HG03520 (cell line): ENCODE measurements around the gene STAM.
"Not testable (repeated sequence)": the region's sequence is repeated elsewhere in the genome, so short reads cannot be mapped to it uniquely, and the experiment has no call there.

Source experiments
- ATAC-seq: cut with Tn5 transposase; IDR thresholded peaks from one replicate; pipeline ENCODE4 v1.9.1; 2021; ENCODE audit warnings: mild to moderate bottlenecking, moderate library complexity; ENCODE audit not compliant: unreplicated experiment

STAM gene

DNA sequence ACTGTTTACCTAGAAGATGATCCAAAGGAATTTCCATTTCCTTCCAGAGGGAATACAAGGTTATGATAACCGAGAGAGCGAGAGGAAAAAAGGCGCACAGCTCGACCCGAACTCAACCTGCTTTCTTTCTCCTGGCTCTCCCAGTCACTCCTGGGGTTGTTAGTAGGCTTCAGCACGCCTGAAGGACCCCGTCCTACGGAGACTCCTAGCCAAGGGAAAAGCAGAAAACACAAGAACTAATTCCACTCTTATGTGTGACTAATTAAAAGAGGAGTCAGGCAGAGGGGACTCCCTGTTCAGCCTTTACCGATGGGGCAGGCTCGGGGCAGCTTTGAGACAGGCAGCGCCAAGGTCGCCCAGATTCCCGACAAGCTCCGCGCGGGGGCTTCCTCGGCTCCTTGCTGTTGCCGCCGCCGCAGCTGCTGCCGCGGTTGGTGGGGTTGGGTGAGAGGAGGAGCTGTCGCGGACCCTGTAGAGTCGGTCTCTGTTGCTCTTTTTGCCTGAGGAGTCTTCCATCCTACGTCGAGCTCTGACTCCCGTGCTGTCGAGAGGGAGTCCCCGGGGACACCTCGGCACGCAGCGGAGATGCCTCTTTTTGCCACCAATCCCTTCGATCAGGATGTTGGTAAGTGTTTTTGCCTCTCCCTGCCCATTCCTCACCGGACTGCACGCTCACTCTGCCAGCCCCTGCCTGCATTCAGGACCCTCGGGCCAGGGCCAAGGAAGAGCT is at the start of gene STAM:
Gene STAM, plus strand, starts transcription at position 397 of the 730 bp plus-strand sequence. Its CDS starts 189 bp downstream, at position 586.
- ATAC-seq: peak; percentile 86

- no peak for ATAC-seq
Measured at GRCh38 chr10:17597386-17597785, 46.6 kb upstream of the STAM start.

- ATAC-seq: no peak
Measured at GRCh38 chr10:17599089-17599488, 44.9 kb upstream of the STAM start.

DNA sequence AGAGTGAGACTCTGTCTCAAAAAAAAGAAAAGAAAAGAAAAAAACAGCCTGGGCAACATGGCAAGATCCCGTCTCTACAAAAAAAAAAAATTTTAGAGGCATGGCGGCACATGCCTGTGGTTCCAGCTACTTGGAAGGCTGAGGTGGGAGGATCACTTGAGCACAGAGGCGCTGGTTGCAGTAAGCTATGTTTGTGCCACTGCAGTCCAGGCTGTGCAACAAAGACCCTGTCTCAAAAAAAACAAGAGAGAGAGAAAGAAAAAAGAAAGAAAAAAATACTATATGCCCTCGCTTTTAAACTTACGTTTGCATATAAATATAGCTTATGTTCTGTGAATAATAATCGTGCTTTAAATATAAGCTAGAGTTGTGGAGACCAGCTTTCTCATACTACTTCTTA is 38.0 kb upstream of the STAM start:
- ATAC-seq: no peak

- no peak for ATAC-seq
Measured at GRCh38 chr10:17606547-17607040, 37.4 kb upstream of the STAM start.

- ATAC-seq: no peak
Measured at GRCh38 chr10:17607060-17607459, 36.9 kb upstream of the STAM start.

- no peak for ATAC-seq
Measured at GRCh38 chr10:17607603-17608332, 36.2 kb upstream of the STAM start.

GRCh38 chr10:17609523-17610079 is 34.4 kb upstream of the STAM start:
- no peak for ATAC-seq

DNA sequence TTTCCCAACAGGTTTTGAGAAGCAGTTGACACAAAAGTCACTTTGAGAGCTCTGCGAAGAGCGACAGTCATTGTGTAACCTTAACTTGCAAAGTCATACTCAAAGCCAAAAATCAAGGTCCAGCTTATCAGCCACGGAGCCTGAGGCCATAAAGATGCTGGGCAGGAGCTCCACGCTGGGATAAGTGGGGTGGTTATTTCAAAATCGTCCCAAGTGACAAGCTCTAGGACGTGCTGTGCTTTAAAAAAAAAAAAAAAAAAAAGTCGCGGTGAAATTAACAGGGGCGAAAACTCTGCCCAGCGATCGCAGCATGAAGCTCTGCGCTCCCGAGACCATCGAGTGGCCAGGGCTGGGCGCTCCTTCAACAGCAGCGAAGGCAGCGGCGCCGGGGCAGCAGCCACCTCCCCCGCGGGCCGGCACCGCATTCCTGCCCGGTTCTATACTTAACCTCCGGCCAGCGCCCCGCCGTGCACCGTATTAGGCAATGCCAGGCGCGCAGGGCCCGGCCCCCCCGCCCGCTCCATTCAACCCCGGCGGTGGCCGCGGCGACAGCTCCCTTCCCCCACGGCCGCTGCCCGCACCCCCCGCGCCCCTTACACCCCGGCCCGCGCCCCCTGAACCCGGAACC is 27.4 kb upstream of the STAM start:
- peak; percentile 27 for ATAC-seq

- ATAC-seq: peak; percentile 53
Measured at GRCh38 chr10:17617031-17617911, 26.7 kb upstream of the STAM start, which contains the start of gene HACD1. HACD1 (minus strand) TSS chr10:17617374; CDS start chr10:17617339, 35 bp downstream.

GRCh38 chr10:17622061-17622460 is 21.9 kb upstream of the STAM start:
- no peak for ATAC-seq

DNA sequence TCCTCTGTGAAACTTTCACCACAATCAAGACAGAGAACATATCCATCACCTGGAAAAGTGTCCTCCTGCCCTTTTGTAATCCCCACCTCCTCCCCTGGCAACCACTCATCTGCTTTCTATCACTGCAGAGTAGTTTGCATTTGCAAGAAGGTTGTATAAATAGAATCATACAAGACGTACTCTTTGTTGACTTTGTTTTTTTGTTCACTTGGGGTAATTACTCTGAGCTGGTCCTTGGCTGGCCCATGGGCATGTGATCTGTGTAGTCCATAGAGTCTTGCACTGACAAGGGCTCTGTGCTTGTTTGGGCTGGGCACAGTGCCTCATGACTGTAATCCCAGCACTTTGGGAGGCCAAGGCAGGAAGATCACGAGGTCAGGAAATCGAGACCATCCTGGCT is 19.0 kb upstream of the STAM start:
- no peak for ATAC-seq

DNA sequence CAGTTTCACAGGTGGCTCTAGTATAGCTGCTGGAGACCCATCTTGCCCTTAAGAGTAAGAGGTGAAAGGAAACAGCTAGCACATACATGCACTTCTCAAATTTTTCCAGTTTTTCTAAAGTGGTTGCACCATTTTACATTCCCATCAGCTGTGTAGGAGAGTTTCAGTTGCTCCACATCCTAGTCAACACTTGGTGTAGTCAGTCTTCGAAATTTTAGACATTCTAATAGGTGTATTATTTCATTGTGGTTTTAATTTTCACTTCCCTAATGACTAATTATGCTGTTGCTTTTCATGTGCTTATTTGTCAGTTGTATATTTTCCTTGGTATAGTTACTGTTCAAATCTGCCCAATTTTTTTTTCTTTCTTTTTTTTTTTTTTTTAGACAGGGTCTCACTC is 17.3 kb upstream of the STAM start:
- ATAC-seq: no peak

GRCh38 chr10:17632590-17632989 is 11.4 kb upstream of the STAM start:
- ATAC-seq: not testable (repeated sequence)

DNA sequence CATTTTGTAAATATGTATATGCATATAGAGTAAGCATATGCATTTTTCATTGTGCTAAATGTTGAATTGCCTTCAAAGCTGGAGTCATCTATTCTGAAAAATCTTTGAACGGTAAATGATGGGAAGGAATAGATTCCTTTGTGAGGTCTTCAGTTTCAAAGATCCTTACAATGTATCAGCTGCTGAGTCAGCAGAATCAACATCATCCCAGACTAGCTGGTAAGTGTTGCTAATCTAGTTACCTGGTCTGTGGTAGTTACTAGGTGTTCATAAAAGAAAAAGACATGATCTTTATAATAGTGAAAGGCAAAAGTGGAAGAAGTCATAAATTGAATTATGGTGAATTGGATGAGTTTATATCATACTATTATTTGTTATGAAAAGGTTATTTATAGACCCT is 10.6 kb upstream of the STAM start:
- no peak for ATAC-seq

DNA sequence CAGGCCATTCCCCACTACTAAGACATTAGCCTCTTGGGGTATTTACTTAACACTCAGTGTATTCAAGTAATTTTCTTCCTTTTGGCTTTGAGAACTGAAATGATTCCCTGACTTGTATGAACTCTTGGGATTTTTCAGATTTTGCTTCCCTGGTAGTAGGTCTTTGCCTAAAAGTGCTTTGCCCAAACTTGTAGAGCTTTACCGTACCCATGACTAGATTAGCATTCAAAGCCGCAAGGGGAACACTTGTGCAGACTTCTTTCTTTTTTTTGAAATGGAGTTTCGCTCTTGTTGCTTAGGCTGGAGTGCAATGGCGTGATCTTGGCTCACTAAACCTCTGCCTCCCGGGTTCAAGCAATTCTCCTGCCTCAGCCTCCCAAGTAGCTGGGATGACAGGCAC is 6.1 kb upstream of the STAM start:
- ATAC-seq: no peak

- ATAC-seq: no peak
Measured at GRCh38 chr10:17640331-17640816, 3.6 kb upstream of the STAM start.

DNA sequence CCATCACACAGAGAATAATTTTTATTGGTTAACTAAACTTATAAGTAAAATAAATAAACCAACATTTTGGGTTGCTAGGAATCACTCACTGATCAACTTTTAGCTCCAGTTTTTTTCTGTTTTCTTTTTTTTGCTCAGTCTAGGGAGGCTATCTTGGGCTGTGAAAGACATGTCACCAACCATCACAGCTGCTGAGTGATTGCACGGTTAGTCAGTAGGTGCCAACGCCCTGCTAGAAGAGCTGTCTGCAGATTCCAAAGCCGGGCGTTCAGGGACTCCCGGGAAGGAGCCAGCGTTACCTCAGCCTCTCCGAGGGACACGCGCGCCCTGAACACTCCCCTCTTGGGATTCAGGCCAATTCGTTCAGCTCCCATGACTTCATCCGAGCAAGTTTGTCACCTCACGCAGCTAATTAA is 604 bp upstream of the STAM start:
- ATAC-seq: peak; percentile 19

DNA sequence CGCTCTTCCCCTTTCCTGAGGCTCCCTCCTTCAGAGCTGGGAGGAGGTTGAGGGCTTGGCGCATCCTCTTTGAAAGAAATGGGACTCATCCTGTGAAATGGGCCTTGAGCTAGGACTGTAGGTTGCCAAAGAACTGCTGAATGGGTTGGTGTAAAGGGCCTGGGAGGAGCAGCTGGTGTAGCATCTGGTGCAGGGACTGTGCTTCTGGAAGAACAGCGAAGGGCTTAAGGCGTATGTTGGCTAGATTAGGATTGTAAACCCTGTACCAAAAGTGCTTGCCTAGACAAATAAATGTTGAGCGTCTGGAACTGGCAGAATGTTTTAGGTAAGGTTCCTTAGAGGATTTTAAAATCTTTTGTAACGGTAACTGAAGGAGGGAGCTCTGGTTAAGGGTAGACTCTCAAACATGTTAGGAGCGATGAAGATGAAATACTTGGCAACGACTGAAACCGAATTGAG is 563 bp downstream of the STAM start:
- peak; percentile 24 for ATAC-seq
